Kidney tubule cell (primary cell): ENCODE measurements around the gene ARHGAP6.

Source experiments
- DNase-seq: peaks from one replicate; pipeline ENCODE4 v3.0.0-alpha.2; 2018; ENCODE audit warnings: low spot score

ARHGAP6 gene

DNA sequence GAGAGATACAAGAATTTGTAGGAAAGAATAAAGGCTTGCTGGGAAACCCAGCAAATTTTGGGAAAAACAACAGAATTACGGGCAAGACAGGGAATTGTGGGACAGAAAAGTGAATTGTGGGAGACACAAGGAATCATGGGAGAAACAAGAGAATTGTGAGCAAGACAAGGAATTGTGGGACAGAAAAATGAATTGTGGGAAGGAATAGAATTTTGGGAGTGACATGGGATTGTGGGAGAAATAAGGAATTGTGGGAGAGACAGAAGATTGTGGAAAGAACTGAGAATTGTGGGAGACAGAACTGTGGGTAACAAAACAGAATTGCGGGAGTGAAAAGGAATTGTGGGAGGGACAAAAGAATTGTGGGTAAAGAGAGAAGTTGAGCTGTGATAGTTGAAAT is 555.8 kb downstream of the ARHGAP6 start:
- no peak for DNase-seq

DNA sequence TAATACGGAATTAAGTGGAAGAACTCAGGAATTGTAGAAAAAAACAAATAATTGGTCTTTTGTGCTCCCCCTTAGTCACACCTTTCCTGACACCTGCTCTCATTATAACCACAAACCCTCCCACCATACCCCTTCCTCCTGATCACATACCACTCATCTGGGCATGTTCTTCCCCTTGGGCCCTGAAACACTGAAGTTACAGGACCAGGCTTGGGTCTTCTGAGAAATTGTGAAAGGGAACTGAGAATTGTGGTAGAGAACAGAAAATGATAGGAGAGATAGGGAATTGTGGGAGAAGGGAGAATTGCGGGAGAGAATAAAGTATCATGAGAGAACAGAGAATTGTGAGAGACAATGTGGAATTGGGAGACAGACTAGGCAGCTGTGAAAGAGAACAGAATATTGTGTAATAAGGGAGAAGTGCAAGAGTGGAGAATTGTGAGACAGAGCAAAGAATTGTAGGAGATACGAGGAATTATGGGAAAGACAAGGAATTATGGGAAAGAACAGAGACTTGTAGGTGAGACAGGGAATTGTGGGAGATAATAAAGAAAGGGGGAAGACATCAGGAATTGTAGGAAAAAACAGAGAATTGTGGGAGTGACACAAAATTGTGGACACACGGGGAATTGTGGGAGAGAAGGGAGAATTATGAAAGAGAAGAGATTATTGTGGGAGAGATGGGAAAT is 557.3 kb downstream of the ARHGAP6 start:
- DNase-seq, result no peak

DNA sequence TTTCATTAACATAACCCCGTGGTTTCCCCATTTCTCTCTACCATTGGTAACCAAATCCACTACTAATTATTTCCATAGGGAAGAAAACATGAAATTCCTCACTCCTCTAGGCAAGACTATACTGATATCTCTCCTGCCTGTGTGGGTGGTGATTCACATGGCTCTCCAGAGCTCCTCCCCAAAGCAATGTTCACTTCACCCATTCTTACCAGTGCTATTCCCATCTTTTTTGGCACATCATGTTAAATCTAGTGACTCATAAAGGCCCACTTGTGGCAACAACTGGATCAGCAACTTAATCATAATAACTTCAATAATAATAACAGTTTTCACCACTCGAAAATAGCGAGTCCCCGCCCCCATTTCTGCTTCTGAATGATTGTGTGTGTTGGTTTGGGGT is 560.6 kb downstream of the ARHGAP6 start:
- DNase-seq, result no peak

DNA sequence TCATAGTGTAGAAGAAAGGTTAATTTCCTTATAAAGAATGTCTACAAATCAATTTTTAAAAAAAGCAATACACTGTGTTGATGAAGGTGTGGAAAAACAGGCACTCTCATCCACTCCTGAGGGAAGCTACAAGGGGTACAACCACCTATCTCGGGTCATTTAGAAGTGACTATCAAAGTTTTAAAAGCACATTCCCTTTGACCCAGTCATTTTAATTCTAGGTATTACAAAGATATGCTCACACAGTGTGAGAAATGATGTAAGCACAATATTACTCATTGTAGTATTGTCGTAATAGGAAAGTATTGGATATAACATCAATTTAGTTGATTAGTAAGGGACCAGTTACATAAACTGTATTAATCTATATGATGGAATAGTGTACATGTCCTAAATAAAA is 562.0 kb downstream of the ARHGAP6 start:
- DNase-seq, result no peak

DNA sequence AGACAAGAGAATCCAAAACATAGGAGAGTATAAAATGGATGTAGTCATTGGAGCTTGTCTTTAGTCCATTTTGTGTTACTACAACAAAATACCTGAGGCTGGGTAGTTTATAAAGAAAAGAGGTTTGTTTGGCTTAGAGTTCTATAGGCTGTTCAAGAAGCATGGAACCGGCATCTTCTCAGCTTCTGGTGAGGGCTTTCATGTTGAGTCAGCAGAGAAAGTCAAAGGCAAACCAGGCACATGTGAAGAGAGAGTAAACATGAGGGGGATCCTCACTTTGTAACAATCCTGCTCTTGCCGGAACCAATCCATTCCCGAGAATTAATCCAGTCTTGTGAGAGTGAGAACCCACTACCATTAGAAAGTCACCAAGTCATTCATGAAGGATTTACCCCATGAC is 562.7 kb downstream of the ARHGAP6 start:
- DNase-seq, result no peak

DNA sequence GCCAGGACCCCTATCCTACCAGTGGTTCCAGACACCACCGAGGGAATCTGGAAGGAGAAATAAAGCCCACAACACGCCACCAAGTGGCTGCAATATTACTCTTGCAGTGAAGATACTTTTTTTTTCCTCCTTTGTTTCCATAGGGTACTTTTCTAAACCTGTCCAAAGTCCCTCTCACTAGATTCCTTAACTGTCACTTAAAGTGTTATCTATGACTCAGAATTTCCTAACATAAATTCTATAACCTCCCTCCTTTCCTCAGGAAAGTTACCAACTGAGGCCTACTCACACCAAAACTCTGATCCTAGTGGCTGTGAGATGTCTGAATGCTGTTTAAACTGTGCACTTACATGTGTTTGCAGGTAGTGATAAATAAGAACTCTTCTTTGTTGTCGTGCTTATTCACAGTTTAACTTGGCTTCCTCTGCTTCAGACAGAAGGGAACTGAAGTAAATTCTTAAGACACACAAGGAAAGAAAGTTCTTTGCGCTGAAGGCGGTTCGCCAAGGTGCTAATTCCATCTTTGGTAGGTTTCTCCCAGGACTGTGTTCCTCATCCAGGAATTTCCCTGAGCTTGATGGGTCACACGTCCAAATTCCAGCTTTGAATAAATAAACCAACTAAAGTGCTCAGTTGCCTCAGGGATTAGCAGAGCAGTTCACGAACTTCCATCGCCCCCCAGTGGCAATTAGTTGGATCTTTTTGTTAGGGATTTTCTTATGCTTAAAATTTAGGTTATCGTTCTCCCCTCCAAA is 565.3 kb downstream of the ARHGAP6 start:
- DNase-seq, result peak; percentile 81

DNA sequence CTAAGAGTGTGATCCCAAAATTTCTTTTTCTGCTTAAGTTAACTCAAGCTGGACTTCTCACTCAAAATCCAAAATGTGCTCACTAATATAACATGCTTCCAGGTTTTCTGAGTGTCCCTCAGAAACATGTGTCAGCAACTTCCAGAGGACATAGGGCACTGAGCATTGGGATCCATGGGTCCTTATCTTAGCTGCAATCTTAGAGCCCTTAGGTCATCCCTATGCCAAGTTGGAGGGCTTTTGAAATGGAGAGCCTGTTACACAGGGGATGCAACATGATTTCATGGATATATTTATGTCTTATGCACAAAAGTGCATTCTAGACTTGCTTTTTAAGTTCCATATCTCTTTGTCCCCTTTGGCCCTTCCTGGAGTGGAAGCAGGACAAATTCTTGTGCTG is 566.3 kb downstream of the ARHGAP6 start:
- no peak for DNase-seq

DNA sequence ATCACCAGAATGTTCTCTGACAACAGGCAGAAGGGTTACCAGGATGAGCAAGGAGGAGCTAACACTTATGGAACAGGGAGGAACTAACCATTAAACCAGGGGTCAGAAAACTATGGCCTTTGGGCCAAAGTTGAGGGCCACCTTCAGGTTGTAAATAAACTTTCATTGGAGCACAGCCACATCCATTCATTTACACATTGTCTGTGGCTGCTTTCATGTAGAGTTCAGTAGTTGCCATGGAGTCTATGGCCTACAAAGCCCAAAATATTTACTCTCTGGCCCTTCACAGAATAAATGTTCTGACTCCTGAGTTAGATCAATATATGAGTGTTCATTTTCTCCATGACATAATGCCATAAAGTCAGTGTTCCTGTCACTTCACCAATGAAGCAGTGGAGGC is 567.8 kb downstream of the ARHGAP6 start:
- DNase-seq, result no peak

DNA sequence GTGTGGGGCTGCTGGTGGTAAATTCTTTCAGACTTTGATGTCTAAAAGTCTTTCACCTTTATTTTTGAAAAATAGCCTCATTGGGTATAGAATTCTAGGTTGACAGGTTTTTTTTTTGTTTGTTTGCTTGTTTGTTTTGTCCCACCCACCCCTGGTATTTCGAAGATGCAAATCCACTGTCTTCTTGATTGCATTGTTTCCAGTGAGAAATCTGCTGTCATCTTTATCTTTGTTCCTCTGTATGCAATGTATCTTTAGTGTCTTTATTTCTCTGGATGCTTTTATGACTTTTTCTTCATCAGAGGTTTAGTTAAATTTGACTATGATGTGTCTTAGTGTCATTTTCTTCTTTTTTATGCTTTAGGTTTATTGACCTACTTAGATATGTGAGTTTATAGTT is 575.9 kb downstream of the ARHGAP6 start:
- DNase-seq, result no peak
